AG09309 (cell line): Measurements from ENCODE around the gene RMRP.
A peak's percentile ranks its signal among the peaks of the same experiment; 100 is the strongest.

Experiments
- DNase-seq: peaks from one replicate; pipeline ENCODE4 v3.0.0-alpha.2; 2010; ENCODE audit warnings: low read depth
- H3K4me3 ChIP-seq: 2 replicates; pipeline ENCODE4 v1.5.1; 2011; ENCODE audit warnings: mild to moderate bottlenecking, low read depth, low read length, moderate library complexity; ENCODE audit not compliant: control insufficient read depth
- TF ChIP-seq, protein P1 (sequence below): IDR thresholded peaks from 2 replicates; pipeline ENCODE4 v1.5.1; 2011; ENCODE audit warnings: mild to moderate bottlenecking, low read depth, low read length, inconsistent platforms; ENCODE audit not compliant: insufficient read depth, control insufficient read depth; ENCODE audit errors: missing control alignments

The RMRP gene

DNA sequence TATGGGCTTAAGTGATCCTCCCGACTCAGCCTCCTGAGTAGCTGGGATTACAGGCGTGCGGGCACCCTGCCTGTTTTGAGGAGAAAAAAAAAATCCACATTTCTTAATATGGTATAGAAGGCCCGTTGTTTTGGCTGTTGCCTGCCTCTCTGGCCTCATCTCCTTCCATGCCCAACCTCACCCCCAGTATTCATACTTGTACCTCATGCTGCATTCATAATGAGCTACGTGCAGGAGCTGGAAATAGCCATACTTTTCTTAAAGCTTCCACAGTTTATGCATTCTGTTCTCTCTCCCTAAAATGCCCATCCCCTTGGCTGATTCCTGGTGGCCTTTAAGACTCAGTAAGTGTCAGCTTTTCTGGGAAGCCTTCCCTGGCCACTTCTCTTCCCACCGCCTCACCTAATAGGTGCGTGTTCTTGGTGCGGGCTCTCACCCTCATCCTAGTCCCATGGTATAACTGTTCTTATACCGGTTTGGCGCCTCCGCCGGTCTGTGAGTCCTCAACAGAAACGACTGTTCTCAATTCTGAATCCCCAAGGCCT, 34.0 kb upstream of the RMRP start:
- no peak for DNase-seq
- H3K4me3 ChIP-seq, result no peak overlapping the region
- TF ChIP-seq, protein P1, sequence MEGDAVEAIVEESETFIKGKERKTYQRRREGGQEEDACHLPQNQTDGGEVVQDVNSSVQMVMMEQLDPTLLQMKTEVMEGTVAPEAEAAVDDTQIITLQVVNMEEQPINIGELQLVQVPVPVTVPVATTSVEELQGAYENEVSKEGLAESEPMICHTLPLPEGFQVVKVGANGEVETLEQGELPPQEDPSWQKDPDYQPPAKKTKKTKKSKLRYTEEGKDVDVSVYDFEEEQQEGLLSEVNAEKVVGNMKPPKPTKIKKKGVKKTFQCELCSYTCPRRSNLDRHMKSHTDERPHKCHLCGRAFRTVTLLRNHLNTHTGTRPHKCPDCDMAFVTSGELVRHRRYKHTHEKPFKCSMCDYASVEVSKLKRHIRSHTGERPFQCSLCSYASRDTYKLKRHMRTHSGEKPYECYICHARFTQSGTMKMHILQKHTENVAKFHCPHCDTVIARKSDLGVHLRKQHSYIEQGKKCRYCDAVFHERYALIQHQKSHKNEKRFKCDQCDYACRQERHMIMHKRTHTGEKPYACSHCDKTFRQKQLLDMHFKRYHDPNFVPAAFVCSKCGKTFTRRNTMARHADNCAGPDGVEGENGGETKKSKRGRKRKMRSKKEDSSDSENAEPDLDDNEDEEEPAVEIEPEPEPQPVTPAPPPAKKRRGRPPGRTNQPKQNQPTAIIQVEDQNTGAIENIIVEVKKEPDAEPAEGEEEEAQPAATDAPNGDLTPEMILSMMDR, result no peak

DNA sequence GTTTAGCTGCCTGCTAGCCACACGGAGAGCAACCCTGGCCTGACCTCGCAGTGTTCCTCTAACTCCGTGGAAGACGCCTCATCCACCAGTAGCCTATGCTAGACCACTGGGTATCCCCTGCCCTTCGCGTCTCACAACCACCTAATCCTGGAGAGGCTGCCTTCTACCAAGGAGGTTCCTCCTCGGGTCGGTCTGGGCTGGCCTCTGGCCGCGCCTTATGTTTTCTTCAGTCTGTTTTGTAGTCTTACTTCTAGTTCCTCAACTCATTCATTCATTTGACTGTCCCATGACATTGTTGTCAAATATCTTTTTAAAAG, 33.5 kb upstream of the RMRP start:
- H3K4me3 ChIP-seq, result peak overlapping the region; percentile 81
- TF ChIP-seq, protein P1, result no peak
- DNase-seq, result no peak

DNA sequence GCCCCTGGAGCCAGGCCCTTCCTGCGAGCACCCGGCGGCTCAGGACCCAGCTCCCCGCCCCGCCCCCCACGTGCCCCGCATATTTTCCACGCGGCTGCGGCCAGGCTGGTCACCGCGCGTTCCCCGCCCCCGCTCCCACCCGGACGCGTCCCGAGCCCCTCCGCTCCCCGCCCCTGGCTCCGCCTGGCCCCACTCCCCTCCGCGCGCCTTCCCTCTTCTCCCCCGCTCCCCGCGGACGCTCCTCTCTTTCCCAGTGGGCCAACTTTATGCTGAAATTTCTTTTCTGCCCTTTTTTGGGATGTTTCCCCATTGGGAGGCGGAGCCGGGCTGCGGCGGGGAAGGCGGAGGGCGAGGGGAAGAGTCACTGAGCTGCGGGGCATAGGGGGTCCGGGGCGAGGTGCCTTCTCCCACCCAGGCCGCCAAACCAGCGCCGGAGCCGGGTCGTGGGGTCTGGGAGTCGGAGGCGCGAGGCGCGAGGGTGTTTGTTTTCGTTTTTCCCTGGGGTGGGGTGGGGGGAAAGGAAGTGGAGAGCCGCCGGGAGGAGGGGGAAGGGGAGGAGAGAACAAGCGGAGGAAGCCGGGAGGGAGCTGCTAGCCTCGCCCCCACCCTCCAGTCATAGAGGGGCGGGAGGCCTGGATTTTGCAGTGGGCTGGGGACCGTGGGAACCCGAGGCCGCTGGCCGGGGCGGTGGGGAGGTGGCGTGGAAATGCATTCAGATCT, 33.0 kb upstream of the RMRP start:
- peak overlapping the region; percentile 81 for H3K4me3 ChIP-seq
- TF ChIP-seq, protein P1, result no peak
- DNase-seq, result no peak

DNA sequence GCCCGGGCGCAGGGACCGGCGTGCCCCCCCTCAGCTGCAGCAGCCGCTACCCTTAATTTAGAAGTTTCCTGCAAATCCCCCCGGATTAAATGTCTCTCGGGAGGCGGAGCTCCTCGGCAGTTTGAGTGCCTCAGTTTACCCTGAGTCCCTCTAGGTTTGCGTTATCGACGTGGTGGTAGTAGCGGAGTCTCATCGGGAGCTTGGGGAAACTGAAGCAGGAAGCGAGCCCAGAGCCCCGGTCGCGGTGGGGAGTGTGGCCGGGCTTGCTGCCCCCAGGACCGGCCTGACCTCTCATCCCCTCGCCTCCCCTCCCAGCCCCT, 32.4 kb upstream of the RMRP start:
- H3K4me3 ChIP-seq, result peak overlapping the region; percentile 81
- TF ChIP-seq, protein P1, result no peak
- DNase-seq, result no peak

DNA sequence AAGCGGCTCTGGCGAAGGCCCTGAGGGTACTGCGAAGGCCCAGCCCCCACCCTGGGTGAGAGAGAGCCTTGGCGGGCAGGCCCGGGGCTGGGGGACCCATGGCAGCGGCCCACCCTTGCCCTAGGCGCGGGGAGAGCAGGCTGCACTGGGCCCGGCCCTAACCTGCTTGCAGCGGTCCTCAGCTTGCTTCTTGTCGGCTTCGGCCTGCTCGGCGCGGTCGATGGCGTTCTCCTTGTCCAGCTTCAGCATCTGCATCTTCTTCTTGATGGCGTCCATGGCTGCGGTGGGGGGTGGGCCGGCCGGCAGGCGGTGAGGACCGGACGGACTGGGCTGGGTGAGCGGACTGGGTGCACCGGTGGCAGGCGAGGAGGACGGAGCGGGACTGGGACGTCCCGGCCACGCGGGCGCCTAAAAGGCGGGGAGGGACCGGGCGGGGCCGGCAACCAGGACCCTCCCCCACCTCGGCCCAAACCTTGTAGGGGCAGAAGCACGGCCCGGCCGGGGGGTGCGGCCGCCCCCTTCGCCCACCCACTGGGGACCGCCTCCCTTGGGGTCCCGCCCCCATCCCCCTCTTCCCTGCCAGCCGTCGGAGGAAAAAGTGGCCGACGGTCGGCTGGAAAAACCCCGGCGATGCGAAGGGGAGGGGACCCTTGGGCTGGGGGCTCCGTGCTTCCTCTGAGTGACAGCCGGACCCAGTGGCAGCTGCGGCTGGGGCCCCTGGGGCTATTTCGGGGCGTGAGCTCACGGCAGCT, 31.9 kb upstream of the RMRP start, which contains the start of gene TPM2:
TPM2 (minus strand) TSS at position 384 of the 752 bp plus-strand sequence; CDS start at position 276, 108 bp downstream.
- no peak for DNase-seq
- TF ChIP-seq, protein P1, result no peak
- H3K4me3 ChIP-seq, result peak within 1 kb of the TSS; percentile 81

DNA sequence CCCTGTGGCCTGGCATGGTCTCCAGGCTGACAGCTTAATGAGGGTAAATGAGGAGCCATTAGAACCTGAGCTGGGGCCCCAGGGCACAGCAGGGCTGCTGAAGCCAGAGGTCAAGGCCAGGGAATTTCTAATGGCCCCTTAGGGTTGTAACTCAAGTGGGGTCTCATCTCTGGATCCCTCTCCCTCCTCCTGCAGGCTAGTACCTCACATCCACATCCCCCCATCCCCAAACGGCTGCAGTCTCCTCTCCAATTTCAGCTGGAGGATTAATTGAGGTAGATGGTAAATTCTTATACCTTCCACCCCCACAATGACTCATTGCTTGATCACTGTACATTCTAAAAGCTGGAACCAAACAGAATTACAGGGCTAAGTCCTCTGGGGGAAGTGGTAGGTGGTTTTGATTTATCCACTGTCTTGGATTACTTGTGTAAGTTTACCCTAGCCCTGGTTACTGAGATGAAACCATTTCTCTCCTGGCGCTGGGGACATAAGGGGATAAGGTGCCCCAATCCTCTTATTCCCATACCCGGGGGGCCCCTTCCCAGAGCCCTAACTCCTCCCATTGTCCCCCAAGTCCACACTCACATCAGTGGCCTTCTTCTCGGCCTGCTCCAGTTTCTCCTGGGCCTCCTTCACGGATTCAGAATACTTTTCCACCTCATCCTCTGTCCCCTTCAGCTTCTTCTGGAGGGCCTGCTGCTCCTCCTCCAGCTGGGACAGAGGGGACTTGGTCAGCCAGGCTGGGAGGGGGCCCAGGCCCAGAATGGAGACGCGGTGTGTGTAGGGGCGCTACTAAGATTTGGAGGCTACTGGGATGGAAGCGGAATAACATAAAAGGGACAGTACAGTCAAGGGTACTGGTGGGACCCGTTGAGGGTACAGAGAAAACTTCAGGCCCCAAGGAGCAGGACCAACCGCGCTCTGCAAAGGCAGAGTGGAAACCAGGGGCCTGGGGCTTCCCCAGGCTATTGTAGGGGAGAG, 31.0 kb upstream of the RMRP start:
- TF ChIP-seq, protein P1, result no peak
- peak overlapping the region; percentile 81 for H3K4me3 ChIP-seq
- DNase-seq, result no peak
